RWPE2 (cell line): Measurements from ENCODE around the gene YDJC.
A peak's percentile ranks its signal among the peaks of the same experiment; 100 is the strongest.
"Not testable (repeated sequence)": the region's sequence is repeated elsewhere in the genome, so short reads cannot be mapped to it uniquely, and the experiment has no call there.

Experiments used
- ATAC-seq: fragments of 200-7000 bp; cut with Tn5 transposase; 3 replicates; pipeline ENCODE4 v1.9.1; 2021; ENCODE audit warnings: low read depth
- DNase-seq: peaks from one replicate; pipeline ENCODE4 v3.0.0-alpha.2; 2020; ENCODE audit warnings: low spot score
- H3K27ac ChIP-seq: fragments of 450-650 bp; 2 replicates; pipeline ENCODE4 v1.5.1; 2017; ENCODE audit warnings: mild to moderate bottlenecking; ENCODE audit not compliant: poor library complexity, severe bottlenecking
- H3K27me3 ChIP-seq: fragments of 250-450 bp; sonication (Bioruptor Pico); 2 replicates; pipeline ENCODE4 v1.5.1; 2021; ENCODE audit warnings: mild to moderate bottlenecking, moderate library complexity; ENCODE audit not compliant: insufficient read depth, poor library complexity, severe bottlenecking
- H3K36me3 ChIP-seq: fragments of 250-450 bp; sonication (Bioruptor Pico); 2 replicates; pipeline ENCODE4 v1.5.1; 2020; ENCODE audit warnings: low read depth, mild to moderate bottlenecking, moderate library complexity
- H3K4me1 ChIP-seq: fragments of 250-450 bp; sonication (Bioruptor Pico); 2 replicates; pipeline ENCODE4 v1.5.1; 2021; ENCODE audit warnings: mild to moderate bottlenecking, moderate library complexity; ENCODE audit not compliant: insufficient read depth, poor library complexity, severe bottlenecking
- H3K4me3 ChIP-seq: fragments of 250-450 bp; sonication (Bioruptor Pico); 2 replicates; pipeline ENCODE4 v1.5.1; 2021; ENCODE audit warnings: mild to moderate bottlenecking, moderate library complexity; ENCODE audit not compliant: severe bottlenecking
- H3K9me3 ChIP-seq: fragments of 250-450 bp; sonication (Bioruptor Pico); 2 replicates; pipeline ENCODE4 v1.5.1; 2021; ENCODE audit warnings: mild to moderate bottlenecking, moderate library complexity; ENCODE audit not compliant: severe bottlenecking
- CTCF ChIP-seq: fragments of 450-650 bp; IDR thresholded peaks from one replicate; pipeline ENCODE4 v1.5.1; 2017; ENCODE audit warnings: mild to moderate bottlenecking, moderate library complexity; ENCODE audit not compliant: poor library complexity, severe bottlenecking

Gene YDJC

GRCh38 chr22:21615731-21616130 lies 14.1 kb downstream of the YDJC start:
- Histone ChIP-seq H3K9me3 (peaks cover 2% of the 10 kb centered on the region), H3K27ac (no peak overlapping the region), H3K36me3 (peaks cover 44% of the 10 kb centered on the region), H3K4me1 (no peaks in the 10 kb centered on the region), H3K4me3 (no peak overlapping the region), H3K27me3 (no peaks in the 10 kb centered on the region)
- no peak for DNase-seq
- no peak for TF ChIP-seq CTCF
- no peak for ATAC-seq

GRCh38 chr22:21613553-21614233 lies 16.1 kb downstream of the YDJC start:
- ATAC-seq: no peak
- Histone ChIP-seq H3K4me3 (no peak overlapping the region), H3K9me3 (no peaks in the 10 kb centered on the region), H3K4me1 (no peaks in the 10 kb centered on the region), H3K27ac (no peak overlapping the region), H3K36me3 (peaks cover 59% of the 10 kb centered on the region), H3K27me3 (no peaks in the 10 kb centered on the region)
- no peak for DNase-seq
- TF ChIP-seq CTCF: no peak

- no peaks in the 10 kb centered on the region for H3K4me1 ChIP-seq
- ATAC-seq (peak; percentile 41; the same call in 1 of the 3 replicates), DNase-seq (no peak)
- H3K9me3 ChIP-seq: no peaks in the 10 kb centered on the region
- H3K36me3 ChIP-seq: peaks cover 59% of the 10 kb centered on the region
- no peak for TF ChIP-seq CTCF
- H3K27ac ChIP-seq: no peak overlapping the region
- no peak overlapping the region for H3K4me3 ChIP-seq
- no peaks in the 10 kb centered on the region for H3K27me3 ChIP-seq
These were observed 17.0 kb downstream of the YDJC start for GRCh38 chr22:21612858-21613257.

- H3K4me3 ChIP-seq: no peak overlapping the region
- DNase-seq: no peak
- no peak for TF ChIP-seq CTCF
- no peak for ATAC-seq
- no peaks in the 10 kb centered on the region for H3K4me1 ChIP-seq
- no peak overlapping the region for H3K27ac ChIP-seq
- no peaks in the 10 kb centered on the region for H3K9me3 ChIP-seq
- H3K27me3 ChIP-seq: no peaks in the 10 kb centered on the region
- peaks cover 63% of the 10 kb centered on the region for H3K36me3 ChIP-seq
These were observed 18.4 kb downstream of the YDJC start for GRCh38 chr22:21611210-21611977.

GRCh38 chr22:21609556-21610157 lies 20.2 kb downstream of the YDJC start:
- H3K9me3 ChIP-seq, H3K4me1 ChIP-seq, DNase-seq, ATAC-seq, H3K4me3 ChIP-seq, H3K27me3 ChIP-seq, H3K27ac ChIP-seq: not testable (repeated sequence)
- H3K36me3 ChIP-seq: peaks cover 52% of the 10 kb centered on the region
